Activated CD4-positive, alpha-beta T cell treated with anti-CD3 and anti-CD28 coated beads, Interleukin-2, amount 50 U/mL, for 24 hours (primary cell): ENCODE measurements around the gene VEGFB.
"Not testable (repeated sequence)": the region's sequence is repeated elsewhere in the genome, so short reads cannot be mapped to it uniquely, and the experiment has no call there.

Experiments used
- DNase-seq, 2 donors: peaks; one replicate each; pipeline ENCODE4 v3.0.0-alpha.2; 2020; ENCODE audit warnings: low read depth in 1 of 2, low spot score in 1 of 2

VEGFB gene

DNA sequence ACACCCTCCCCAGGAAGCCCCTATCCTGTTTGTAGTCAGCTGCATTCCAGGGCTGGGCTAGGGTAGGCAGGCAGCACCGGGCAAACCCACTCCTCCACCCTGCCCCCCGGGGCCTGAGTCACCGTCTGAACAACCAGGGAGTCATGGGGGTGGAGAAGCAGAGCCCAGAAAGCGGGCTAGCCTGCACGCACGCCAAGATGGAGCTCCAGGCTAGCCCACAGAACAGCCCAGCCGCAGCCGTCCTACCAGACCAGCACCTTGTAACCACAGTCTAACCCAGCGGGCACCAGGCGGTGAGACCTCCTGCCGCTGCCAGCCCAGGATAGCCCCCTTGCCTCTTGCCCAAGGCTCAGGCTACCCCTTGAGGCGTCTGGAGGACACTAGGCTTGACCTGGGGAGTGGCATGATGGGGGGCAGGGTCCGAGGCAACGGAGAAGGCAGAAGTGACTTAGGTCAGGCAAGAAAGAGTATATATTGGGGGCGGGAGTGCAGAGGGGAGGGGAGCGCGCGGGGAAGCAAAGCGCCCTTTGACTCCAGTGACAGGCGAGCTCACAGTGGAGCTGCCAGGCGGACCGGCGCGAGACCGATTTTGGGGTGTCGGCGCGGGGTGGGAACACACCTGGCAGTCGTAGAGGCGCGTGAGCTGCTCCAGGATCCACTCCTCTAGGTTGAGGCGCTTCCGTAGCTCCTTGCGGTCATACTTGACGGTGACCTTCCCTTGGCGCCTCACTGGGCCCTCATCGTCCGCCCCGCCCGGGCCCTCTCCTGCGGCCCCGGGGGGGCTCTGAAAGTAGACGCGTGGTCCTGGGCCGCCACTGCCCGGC lies 11.6 kb downstream of the VEGFB start:
- DNase-seq: peak; percentile 58 to 76

DNA sequence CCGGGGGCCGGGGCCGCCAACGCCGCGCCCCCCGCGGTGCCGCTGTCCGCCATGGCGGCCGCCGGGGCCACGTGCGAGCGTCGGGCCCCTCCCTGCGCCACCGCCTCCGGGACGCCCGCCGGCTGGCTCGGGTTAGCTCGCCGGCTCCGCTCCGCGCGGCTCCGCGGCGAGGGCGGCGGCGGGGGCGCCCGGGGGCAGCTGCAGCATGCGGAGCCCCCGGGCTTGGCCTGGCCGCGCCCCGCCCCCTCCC lies 12.2 kb downstream of the VEGFB start:
- not testable (repeated sequence) for DNase-seq

DNA sequence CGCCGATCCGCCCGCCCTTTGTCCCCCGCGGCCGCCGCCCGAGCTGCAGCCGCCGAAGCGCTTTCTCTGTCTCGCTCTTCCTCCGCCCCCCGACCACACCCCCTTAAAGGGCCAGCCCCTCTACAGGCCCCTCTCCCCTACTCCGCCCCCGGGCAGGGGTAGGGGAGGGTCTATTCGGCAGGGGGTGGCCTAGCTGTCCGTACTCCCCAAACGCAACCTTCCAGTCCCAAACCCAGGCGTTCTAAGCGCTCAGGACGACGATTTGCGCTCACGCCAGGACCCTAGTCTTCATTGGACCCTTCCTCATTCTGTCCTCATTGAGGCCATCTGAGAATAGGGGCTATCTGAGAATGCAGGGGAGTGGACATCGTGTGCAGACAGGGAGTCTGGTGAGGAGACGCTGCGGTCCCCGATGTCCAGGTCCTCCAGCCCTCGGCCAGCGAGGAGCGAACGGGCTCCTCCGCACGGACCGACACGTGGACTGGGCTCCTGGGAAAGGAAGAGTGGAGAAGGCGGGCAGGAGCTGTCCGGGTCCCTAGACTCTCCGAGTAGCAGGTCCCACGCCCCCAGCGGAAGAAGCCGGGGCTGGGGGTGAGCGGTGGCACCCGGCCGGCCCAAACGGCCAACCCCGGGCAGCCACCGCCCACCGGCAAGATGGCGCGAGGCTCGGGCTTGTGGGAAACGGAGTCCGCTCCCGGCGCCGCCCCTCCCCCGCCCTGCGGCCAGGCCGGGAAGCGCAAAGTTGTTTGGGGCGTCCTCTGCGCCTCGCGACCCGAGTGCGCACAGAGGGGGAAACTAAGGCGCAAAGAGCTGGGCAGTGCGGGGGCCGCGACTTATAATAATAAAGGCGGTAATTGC lies 12.7 kb downstream of the VEGFB start, which contains the start of gene PPP1R14B:
TSS of gene PPP1R14B (minus strand) at position 73 of the 858 bp plus-strand sequence. CDS start 270 bp downstream, outside the sequence.
- peak; percentile 59 to 71 for DNase-seq

DNA sequence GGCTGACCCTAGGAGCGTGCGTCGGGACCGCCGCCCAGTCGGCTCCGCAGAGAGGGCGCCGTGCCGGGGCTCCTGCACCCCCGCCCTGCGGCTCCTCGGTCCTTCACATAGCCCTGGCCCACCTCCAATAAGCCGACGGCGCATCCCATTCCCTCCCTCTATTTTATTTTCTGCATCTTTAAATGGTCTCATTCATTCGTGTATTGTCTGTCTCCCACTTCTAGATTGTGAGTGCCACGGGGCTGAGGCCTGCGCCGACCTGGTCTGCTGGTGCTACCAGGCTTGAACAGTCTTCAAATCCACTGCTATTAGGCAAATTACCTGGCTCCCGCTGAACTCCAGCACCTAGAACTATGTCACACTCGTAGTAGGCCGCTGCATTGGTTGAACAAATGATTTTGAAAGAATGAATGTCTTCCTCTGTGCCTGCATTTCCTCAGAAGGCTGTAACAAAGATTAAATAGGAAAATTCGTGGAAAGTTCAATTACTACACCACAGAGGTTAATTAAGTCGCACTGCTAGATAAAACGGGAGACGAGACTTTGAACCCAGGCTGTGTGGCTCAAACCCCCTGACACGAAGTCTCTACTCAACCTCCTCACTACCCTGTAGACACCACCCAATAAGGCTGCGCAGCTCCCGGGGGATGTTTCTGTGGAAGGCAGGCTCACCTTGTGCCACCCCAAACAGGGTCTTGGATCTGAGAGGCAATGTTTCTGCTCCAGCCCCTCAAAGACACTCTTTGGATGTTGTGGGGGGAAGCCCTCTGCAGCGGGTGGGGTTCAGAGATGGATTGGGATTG lies 13.5 kb downstream of the VEGFB start:
- no peak for DNase-seq

DNA sequence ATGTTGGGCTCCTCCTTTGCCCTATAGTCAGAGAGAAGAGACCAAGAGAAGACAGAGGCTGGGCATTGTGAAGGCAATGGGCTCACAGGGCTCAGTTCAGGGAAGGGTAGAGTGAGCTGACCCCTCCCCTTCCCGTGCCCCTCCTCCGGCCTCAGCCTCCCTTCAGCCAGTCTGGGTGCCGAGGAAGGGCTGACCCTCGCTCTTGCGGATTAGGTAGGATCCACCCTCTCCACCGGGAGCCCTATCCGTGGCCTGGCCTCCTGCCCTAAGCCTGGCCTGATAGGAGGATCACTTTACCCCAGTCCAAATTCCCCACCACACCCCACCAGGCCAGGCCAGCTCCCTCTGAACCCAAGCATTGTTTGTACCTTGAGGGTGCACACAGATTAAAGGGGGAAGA lies 14.2 kb downstream of the VEGFB start:
- no peak for DNase-seq

DNA sequence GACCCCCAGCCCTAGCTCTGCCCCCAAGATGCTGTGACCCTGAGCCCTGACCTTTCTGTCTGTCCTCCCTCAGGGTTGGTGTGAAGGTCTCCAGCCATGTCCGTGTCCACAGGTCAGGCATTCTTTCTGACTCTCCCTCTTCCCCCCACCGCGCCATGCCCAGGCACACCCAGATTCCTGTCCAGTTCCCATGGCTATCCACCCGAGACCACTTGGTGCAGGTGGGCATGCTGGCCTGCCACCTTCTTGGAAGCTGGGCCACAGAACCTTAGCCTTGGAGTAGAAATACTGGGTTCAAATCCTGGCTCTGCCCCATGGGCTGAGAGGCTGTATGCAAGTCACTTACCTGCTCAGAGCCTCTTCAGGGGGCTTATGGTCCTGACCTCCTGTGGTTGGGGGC lies 14.7 kb downstream of the VEGFB start:
- no peak for DNase-seq

DNA sequence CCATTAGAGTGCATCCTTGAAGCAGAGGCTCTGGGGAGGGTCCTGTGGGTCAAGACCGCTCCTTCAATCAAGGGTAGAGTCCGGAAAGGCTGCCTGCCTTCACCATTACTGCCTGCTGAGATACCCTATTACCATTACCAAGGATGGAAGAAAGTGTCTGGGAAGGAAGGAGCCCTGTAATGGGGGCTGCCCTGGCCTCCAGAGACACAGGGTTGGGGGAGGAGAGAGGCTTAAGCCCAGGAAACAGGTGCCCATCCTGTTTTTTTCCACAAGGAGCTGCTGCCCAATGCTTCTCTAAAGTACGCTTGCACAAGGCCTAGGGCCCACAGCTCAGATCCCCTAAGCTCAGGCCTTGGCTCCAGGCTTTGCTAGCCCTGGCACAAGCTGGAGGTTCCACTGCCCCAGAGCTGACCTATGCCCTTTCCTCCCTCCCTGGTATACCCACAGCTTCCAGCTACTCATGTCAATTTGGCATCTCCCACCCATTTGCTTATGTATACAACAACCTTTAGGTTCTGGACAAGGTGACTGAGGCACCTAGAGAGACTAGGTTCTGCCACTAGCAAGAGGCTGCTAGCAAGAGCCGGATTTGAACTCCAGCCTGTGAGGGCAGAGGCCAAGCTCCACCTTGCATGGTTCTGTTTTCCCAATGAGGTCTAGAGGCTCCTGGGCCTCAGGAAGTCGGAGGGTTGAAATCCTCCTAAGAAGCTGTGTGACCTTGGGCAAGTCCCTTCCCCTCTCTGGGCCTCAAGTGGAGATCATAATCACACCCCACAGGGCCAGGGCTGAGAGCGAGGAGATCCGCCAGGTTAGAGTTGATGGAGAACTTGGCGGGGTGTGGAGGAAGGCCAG lies 15.4 kb downstream of the VEGFB start:
- DNase-seq: no peak

DNA sequence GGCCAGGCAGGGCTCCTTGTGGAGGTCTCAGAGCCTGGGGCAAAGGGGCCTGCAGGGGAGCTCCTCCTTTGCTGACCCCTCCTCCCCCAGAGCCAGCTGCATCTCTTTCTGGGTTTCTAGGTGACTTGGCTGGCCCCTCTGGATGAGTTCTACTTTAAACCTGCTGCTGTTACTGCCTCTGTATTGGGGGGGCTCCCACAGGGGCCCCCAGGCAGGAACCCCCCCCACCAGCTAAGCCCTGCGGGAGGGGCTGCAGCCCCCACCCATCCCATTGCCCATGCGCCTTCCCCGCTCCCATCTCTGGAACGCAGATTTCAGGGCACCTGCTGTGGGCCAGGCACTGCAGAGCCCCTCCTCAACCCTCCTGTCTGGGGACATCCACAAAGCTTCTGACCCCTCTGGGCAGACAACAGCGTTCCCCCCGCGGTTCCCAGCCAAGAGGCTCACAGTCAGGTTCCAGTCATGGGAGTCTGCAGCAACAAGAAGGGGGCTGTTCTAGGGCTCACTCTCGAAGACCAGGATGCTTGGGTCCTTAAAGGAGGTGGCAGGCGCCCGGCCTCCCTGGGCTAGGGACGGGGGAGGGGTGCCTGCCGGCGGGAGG lies 16.1 kb downstream of the VEGFB start:
- DNase-seq: no peak

DNA sequence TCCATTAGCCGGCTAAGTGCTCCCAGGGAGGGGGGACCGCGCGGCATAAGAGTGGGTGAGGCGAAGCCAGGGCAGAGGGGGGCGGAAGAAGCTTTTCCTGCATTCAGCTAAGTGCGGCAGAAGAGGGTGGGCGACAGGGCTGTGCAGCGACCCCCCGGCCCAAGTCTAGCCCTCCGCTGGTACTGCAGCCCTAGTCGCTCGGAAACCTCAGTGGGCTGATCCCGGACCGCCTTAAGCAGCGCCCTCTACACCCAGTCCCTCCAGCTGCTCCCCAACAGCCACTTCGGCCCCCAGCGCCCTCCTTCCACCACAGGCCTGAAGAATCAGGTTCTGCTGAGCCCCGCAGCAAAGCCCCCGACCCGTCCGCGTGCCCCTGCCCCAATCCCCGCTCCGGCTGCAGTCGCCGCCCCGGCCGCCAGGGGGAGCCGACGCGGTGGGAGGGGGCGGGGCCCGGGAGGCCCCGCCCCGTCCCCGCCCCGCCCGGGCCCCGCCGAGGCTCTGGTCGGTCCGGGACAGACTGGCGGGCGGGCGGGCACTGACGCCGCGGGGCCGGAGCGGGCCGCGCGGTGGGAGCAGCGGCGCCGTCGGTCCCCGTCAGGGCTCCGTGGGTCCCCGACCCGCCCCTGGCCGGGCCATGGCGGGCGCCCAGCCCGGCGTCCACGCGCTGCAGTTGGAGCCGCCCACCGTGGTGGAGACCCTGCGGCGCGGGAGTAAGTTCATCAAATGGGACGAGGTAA lies 16.8 kb downstream of the VEGFB start, which contains the start of gene PLCB3:
TSS of gene PLCB3 (plus strand) at position 515 of the 737 bp plus-strand sequence. CDS start at position 635, 120 bp downstream.
- DNase-seq: peak; percentile 39 to 50

DNA sequence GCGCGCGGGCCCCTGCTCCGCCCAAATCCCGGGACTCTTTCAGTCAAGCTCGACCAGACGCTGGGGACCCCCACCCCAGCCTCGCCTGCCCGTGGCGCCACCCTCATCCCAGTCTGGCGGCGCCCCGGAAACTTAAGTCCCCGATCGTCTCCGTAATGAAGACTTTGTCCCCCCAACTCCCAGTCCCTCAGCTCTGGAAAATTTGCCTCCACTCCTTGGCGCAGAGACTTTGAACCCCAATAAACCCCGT lies 17.3 kb downstream of the VEGFB start:
- no peak for DNase-seq

DNA sequence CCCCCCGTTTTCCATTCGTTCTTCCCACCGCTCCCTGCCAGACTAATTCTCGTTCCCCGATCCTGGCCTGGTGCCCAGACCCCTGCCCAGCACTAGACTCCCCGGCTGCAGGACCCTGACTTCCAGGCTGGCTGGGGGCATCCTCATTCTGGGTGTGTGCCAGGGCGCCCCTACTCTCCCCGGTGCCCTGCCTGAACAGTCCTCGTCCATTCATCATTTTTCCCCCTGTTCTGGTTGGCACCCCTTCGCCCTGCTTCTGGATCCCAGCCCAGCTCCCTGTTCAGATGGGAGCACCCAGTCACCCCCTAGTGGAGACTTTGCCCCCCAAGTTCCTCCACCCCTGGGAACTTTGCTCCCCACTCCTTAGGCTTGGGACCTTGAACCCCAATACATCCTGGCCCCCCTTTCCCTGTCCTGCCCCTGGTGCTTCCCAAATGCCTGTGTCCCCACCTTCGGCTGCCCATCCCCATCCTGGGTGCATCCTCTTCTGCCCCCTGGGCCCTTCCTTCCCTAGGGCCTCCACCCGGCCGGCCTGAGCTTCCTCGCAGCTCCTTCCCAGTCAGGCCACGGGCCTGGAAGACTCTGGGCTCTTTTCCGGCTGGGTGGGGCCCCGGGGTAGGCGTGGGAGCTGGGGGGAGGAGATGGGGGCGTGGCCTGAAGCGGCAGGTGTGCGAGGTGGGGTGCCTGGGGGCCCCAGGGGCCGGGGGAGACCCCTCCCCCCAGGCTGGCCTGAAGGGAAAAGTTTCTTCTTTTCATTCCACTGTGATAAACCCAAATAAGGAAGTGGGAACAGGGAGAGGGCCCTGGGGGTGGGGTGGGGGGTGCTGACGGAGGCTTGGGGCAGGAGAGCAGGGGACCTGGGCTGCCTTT lies 17.9 kb downstream of the VEGFB start:
- no peak for DNase-seq

DNA sequence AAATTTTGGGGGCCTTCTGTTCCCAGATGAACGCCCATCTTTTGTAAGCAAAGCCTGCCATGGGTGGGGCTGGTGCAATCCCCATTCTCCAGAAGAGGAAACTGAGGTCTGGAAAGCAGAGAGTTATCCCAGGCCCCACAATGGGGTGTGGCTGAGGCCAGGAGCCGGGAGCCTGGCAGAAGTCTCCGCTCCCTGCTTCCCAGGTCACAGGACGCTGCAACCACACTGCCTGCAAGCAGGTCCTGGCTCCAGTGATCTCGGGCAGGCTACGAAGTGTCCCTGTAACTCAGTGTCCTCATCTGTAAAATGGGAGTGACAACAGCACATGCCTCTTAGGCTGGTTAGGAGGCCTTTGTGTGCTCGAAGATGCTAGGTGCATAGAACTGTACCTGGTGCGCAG lies 18.7 kb downstream of the VEGFB start:
- DNase-seq: no peak

DNA sequence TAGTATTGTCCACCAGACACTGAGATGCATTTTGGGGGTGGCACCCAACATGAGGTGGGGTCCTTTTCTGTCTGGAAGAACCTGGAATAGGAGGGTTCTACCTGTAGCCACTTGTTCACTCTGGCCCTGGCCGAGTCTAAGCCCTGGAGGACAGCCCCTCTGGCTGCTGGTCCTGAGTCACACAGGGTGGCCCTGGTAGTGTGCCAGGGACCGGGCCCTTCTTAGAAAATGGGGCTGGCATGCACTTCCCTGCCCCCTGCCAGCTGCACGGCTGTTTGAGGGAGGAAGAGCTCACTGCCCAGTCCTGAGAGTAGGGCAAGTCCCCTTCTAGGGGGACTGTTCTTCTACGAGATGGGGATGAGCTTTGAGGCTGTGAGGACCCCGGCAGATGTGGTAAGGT lies 19.1 kb downstream of the VEGFB start:
- DNase-seq: no peak

DNA sequence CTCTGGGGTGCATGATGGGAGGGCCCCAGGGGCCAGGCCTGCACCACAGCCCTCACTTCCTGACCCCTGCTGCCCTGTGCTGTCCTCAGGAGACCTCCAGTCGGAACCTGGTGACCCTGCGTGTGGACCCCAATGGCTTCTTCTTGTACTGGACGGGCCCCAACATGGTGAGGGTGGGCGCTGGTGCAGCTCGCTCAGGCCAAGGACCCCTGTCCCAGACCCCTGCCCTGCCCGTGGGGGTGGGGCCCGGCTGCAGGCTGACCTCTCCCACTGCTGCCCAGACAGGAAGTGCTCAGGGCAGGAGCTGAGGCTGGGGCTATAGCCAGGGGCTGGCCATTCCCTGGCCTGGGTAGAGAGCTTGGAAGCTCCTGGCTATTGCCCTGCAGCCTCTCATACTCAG lies 19.9 kb downstream of the VEGFB start:
- no peak for DNase-seq

DNA sequence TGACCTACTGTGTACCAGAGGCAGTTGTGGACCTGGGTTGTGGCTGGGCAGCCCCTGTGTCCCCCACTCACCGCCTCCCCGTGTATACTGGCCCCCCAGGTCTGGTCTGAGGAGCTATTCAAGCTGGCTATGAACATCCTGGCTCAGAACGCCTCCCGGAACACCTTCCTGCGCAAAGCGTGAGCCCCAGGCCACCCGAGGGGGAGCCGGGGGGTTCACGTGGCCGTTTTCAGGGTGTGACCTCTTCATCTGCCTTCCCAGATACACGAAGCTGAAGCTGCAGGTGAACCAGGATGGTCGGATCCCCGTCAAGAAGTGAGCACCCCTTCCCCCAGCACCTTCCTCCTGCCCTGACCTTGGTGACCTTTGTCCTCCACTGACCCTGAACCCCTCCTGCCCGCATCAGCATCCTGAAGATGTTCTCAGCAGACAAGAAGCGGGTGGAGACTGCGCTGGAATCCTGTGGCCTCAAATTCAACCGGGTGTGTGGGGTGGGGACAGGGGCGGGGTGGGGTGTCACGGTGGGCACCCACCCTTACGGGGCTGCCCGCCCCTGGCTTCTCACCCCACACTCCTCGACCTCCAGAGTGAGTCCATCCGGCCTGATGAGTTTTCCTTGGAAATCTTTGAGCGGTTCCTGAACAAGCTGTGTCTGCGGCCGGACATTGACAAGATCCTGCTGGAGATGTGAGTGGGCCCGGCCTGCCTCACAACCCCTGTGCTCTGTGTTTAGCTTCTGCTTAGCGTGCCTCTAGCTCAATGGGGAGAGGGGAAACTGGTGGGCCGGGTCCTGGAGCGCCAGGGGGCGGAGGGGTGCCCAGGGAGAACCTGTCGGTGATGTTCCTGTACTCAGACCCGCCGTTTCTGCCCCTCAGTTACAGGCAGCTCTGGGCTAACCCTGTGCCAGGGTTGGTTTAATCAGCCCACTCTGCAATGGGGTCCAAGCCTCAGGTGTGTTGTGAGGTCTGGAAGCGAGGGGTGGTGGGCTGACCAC lies 21.0 kb downstream of the VEGFB start:
- no peak for DNase-seq

DNA sequence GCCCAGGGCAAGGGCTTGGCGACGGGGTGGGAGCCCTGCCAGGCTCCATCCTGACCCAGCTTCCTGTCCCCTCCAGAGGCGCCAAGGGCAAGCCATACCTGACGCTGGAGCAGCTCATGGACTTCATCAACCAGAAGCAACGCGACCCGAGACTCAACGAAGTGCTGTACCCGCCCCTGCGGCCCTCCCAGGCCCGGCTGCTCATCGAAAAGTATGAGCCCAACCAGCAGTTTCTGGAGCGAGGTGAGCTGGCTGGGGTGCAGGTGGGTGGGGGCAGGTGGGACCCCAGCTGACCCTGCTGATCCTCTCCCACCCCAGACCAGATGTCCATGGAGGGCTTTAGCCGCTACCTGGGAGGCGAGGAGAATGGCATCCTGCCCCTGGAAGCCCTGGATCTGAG lies 21.9 kb downstream of the VEGFB start:
- DNase-seq: no peak

DNA sequence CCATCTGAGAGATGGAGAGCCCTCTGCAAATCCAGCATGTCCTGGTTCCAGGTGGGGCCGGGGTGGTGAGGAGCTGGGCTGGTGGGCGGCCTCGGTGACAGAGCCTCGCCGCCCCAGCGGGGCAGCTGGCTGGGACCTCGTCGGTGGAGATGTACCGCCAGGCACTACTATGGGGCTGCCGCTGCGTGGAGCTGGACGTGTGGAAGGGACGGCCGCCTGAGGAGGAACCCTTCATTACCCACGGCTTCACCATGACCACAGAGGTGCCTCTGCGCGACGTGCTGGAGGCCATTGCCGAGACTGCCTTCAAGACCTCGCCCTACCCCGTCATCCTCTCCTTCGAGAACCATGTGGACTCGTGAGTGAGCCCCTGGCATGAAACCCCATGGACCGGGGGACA lies 24.0 kb downstream of the VEGFB start:
- DNase-seq: no peak
